NOMO-1 (cell line): ENCODE results near the gene ITGB5.

ENCODE experiments used
- DNase-seq, 2 experiments: peaks; one replicate each; lab custom pipeline; 2025; ENCODE audit not compliant: unreplicated experiment in 2 of 2; lab: John Stamatoyannopoulos, UW

Gene ITGB5, protein sequence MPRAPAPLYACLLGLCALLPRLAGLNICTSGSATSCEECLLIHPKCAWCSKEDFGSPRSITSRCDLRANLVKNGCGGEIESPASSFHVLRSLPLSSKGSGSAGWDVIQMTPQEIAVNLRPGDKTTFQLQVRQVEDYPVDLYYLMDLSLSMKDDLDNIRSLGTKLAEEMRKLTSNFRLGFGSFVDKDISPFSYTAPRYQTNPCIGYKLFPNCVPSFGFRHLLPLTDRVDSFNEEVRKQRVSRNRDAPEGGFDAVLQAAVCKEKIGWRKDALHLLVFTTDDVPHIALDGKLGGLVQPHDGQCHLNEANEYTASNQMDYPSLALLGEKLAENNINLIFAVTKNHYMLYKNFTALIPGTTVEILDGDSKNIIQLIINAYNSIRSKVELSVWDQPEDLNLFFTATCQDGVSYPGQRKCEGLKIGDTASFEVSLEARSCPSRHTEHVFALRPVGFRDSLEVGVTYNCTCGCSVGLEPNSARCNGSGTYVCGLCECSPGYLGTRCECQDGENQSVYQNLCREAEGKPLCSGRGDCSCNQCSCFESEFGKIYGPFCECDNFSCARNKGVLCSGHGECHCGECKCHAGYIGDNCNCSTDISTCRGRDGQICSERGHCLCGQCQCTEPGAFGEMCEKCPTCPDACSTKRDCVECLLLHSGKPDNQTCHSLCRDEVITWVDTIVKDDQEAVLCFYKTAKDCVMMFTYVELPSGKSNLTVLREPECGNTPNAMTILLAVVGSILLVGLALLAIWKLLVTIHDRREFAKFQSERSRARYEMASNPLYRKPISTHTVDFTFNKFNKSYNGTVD

DNA sequence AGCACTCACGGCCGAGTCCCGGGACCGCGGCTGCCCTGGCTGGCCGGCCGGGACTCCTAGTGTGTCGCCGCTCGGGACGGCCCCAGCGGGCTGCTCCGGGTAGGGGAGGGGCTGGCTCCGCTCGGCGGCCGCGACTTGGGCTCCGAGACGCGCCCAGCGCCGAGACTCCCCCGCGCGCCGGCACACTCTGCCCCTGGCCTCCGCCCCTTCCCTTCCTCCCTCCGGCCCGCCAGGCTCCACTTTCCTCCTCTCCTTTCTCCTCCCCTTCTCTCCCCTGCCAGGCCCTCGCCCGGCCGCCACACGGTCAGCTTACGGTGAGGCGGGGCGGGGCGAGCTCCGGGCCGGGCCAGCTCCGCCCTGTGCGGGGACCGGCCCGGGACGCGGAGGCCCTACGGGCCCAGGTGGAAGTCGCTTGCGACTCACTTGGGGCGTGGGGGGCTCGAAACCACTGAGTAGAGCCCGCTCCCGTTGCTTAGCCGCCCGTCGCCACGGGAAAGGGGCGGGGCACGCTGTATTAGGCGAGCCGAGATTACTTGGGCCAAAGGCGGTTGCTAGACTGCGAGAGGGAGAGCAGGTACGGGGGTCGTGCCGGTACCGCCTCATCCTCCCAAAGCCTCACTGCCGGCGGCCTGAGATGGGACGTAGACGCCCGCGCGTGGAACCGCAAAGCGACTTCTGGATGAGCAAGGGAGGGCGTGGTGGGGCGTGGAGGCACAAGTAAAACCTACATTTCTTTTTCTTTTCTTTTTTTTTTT, at the start of gene ITGB5:
TSS of gene ITGB5 (minus strand) at position 189 of the 755 bp plus-strand sequence. CDS start 365 bp downstream, outside the sequence.
- DNase-seq, result peak in 1 of 2 experiments; percentile 28

GRCh38 chr3:124935794-124936542, 48.8 kb upstream of the ITGB5 start:
- DNase-seq, result no peak

DNA sequence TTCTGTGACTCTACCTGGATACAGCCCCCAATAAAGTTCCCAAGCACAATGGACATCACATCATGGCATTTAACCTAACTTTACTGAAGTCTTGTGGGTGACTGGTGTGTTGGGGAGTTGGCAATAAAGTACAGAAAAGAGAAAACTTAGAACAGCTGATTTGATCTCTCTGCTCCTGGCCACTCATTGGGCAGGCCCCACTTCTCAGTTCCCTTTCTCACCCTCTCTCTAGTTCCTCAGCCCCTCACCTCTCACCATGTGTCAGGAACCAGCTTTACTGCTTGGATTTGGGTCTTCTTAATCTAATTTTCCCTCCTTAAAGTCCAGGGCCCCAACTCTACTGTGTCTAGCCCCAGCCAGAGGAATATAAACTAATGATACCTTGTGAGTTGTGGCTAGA, 48.1 kb upstream of the ITGB5 start:
- DNase-seq, result peak; percentile 65 to 67

DNA sequence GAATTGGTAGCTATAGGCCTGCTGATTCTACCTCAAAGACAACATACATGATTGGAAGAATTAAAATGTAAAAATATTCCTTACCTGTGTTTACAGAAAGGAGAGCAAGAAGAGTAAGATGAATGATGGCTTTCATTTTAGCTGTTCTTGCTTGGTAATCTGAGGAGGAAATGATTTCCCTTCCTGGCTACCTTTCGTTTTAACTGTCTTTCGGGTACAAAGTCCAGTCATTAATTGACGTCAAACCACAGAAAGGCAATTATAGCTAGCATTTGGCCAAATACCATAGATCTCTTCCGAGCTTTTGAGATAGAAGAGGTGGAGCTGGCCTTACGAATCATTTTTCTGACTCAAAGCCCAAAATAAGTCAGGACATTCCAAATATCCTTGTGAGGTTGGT, 47.4 kb upstream of the ITGB5 start, which contains the start of gene MUC13:
TSS of gene MUC13 (minus strand) at position 175 of the 400 bp plus-strand sequence. CDS start at position 136, 39 bp downstream.
- DNase-seq, result peak; percentile 68 to 79

GRCh38 chr3:124928333-124929202, 41.4 kb upstream of the ITGB5 start:
- peak; percentile 21 to 53 for DNase-seq

DNA sequence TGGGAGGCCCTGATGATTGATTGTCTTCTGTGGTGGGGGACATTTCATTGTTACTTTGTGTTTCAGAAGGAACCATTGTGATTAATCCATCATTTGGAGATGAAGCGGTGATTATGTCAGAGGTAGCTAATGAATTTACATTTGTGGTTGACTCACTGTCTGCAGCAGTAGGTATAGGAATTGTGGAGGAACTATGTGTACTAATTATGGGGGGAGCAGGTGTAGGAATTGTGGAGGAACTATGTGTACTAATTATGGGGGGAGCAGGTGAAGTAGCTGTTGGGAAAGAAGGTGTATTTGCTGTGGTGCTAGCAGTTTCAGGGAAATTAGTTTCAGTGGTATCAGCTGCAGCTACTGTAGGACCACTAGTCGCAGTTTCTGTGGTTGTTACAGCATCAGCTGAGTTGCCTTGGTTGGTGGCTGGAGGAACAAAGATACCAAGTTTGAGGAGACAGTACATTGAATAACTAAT, 40.4 kb upstream of the ITGB5 start:
- no peak for DNase-seq

DNA sequence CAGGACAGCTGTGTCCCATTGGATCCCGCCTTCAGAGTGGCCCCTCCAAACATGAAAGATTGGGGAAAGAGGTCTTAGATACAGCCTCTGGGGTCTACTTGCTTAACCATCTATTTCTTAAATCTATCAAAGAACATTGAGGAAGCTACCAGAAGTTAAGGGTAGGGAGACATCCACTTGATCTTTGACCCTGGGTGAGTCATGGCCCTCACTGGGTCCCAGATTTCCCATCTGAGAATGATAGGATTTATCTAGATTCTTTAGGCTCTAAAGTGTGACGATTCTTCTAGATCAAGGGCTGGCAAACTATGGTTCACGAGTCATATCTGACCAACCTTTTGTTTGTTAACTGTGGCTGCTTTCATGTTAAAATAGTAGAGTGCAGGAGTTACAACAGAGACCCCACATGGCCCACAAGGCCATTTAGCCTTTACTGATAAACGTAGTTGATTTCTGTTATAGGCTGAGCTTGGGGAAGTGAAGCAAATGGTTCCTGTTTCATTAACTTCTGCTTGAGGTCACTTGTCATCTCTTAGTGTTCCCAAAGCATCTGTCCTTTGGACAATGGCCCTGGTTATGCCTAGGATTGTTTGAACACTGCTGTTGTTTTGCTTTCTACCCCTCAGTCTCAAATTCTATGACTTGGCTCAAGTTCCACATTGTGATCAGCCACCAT, 39.4 kb upstream of the ITGB5 start:
- DNase-seq, result peak; percentile 47 to 77

GRCh38 chr3:124924741-124925140, 37.6 kb upstream of the ITGB5 start:
- no peak for DNase-seq

GRCh38 chr3:124923833-124924232, 36.7 kb upstream of the ITGB5 start:
- DNase-seq, result no peak

- no peak for DNase-seq
Measured at GRCh38 chr3:124920718-124921117, 33.6 kb upstream of the ITGB5 start.

- DNase-seq, result no peak
Measured at GRCh38 chr3:124919756-124920155, 32.6 kb upstream of the ITGB5 start.

GRCh38 chr3:124918524-124918923, 31.4 kb upstream of the ITGB5 start:
- DNase-seq, result no peak

GRCh38 chr3:124916837-124917409, 29.8 kb upstream of the ITGB5 start:
- DNase-seq, result no peak

GRCh38 chr3:124915254-124915653, 28.1 kb upstream of the ITGB5 start:
- DNase-seq, result no peak

- DNase-seq, result no peak
Measured at GRCh38 chr3:124907957-124908356, 20.8 kb upstream of the ITGB5 start.

- no peak for DNase-seq
Measured at GRCh38 chr3:124904835-124905492, 17.8 kb upstream of the ITGB5 start.

GRCh38 chr3:124903896-124904834, 17.0 kb upstream of the ITGB5 start:
- no peak for DNase-seq
